NCI-H2081 treated with DMSO at 0.1 percent for 48 hours (cell line): ENCODE results near the gene SLC39A13.

Experiments
- DNase-seq: peaks from one replicate; lab custom pipeline; 2025; lab: John Stamatoyannopoulos, UW

The SLC39A13 gene

DNA sequence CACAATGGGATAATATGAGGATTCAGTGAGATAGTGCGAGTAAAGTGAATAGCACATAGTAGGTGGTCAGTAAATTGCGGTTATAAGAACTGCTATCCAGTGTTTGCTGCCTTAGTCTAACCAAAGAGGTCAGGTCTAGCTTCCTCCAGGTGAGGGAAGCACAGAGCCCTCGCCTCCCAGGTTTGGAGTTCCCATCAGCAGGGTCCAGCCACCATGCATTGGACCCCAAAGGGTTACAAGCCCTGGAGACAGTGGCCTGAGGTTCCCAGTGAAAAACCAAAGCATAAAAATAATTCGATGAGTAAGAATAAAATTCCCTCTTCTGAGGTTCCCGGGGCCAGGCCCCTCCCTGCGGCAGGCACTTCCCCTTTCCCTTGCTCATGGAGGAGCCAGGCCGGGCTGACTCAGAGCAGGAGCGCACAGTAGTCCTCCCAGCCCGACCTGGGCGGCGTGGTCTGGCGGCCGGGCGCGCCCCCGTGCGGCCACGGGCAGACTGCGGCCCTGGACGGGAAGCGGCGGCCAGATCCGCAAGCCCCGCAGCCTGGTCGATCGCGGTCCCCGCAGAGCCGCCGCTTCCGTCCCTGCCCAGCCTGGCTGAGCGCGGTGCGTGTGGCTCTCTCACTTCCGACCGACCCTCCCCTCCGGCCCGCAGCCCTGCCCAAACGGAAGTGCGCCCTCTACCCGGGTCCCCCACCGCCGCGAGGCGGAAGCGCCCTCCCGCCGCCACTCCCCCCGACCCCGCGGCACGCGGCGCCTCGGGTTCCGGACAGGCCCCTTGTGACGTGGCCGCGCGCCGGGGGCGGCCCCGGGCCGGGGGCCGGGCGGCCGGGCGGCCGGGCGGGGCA is at the start of gene SLC39A13:
Gene SLC39A13, plus strand, starts transcription at position 845 of the 845 bp plus-strand sequence. CDS start 1,505 bp downstream, outside the sequence.
- DNase-seq = peak; percentile 79

- DNase-seq = no peak
Measured at GRCh38 chr11:47358731-47359051, 49.7 kb upstream of the SLC39A13 start.

- no peak for DNase-seq
Measured at GRCh38 chr11:47359162-47359561, 49.2 kb upstream of the SLC39A13 start.

DNA sequence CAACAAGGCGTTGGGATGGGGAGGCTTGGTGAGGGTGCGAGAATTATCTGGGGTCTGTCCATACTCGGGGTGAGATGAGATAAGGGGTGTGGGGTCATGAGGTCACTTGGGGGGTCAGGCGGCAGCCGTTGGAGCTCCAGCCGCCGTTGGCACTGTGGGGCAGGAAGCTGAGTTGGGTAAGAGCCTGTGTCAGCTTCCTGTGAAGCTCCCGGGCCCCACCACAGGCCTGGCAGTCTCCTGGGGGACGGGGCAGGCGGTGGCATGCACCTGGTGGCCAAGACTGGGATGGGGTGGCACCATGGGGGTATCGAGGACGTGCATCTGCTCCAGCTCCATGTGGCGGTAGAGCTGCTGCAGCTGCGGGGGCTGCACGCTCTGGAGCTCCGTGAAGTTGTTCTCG is 48.8 kb upstream of the SLC39A13 start:
- DNase-seq = no peak

DNA sequence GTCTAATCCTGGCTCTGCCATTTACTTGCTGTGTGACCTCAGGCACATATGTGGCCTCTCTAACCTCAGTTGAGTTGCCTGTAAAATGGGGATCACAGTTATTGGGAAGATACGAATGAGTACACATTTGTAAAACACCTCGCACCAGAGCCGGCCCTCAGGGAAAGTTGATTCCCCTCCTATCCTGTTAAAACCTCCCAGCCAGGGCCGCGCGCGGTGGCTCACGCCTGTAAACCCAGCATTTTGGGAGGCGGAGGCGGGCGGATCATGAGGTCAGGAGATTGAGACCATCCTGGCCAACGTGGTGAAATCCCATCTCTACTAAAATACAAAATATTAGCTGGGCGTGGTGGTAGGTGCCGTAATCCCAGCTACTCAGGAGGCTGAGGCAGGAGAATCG is 48.0 kb upstream of the SLC39A13 start:
- no peak for DNase-seq

- no peak for DNase-seq
Measured at GRCh38 chr11:47361419-47361818, 47.0 kb upstream of the SLC39A13 start.

DNA sequence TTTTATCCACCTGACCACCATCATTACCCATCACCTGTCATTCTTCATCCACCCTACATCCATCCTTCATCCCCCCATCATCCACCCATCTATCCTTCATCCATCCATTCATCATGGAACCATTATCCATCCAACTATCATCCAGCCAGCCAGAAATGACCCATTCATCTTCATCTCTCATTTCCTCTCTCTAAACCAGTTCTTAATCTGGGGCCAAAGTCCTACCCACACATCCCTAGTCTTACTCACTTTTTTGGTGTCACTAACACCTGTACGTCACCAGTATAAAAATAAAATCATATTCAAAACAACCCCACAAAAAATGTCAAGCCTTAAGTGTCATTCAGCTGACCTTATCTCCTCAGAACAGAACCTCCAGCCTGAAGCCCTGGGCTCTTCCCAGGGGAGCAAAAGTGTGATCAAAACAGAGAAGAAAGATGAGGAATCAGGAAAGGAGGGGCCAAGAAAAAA is 42.3 kb upstream of the SLC39A13 start:
- no peak for DNase-seq

DNA sequence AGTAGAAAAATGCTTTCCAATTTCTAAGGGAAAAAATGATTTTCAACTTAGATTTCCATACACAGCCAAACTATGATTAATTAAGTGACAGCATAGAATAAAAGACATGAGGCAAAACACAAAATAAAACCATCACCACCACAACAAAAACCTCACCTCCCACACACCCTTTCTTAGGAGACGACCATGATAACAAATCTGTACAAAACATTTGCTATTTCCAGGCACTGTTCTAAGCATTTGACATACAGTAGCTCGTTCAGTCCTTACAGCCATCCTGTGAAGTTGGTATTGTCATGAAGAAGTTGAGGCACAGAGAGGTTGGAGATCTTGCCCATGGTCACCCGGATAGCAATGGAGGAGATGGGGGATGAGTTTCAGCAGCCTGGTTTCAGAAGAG is 38.7 kb upstream of the SLC39A13 start:
- DNase-seq = no peak

DNA sequence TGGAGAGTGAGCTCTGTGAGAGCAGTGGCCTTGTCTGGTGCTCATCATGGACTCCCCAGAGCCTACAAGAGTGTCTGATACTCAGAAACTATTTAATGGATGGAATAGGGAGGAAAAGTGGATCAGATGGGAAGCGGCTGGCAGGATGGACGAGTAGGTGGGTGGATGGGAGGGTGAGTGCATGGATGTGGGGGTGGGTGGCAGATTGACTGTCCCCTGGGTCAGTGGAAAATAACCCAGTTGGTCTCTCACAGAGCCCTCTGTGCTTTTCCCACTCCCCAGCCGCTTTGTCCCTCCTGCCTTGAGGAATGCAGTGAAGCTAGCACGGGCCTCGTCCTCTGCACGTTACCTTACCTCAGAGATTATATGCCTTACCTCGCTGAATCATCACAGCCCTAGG is 36.0 kb upstream of the SLC39A13 start:
- DNase-seq = no peak

DNA sequence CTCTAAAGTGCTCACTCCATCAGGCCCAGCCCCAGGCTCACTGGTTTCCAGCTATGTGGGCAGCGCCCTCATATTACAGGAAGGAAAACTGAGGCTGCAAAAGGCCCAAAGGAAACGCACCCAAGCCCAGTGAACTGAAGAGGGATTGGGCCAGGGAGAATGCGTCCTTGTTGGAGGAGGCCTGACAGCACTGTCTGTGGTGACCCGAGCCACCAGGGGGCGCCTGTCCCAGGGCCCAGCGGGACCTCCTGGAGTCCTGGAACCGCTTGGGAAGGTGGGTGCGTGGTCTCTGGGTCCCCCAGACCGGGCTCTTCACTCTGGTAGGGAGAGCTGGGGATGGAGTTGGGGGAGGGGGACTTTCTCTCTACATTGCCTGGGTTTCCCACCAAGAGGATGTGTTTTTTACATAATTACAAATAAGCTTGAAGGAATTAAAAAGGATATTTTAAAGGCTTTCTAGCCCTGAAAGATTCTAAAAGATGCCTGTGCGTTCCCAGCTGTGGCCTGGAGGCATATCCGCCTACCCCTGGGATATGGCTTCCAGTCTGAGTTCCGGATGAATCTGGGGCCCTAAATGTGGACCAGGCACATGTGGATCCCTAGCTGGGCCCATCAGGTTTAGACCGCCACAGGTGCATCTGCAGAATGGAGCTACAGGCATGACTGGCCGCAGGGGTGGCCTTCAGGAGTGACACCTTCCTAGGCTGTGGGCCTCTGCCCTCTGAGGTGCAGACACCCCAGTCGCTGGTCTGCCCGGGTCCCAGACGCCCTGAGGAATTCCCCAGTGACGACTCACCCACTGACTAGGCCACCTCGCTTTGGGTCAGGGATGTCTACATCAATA is 34.3 kb upstream of the SLC39A13 start:
- no peak for DNase-seq

- DNase-seq = no peak
Measured at GRCh38 chr11:47374720-47375019, 33.7 kb upstream of the SLC39A13 start.

DNA sequence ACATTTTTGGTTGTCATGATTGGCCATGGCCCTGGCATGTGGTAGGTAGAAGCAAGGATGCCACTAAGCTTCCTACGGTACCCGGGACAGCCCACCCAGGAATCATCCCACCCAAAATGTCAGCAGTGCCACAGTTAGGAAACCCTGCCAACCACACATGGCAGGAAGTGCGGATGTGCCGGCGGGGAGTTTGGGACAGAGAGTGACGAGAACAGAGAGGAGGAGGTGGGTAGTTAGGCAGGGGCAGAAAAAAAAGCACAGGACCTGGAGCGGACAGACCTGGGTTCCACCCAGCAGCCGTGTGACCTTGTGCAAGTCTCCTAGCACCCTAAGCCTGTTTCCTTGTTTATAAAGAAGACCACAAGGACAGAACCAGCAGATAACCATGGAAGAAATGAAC is 33.4 kb upstream of the SLC39A13 start:
- no peak for DNase-seq

DNA sequence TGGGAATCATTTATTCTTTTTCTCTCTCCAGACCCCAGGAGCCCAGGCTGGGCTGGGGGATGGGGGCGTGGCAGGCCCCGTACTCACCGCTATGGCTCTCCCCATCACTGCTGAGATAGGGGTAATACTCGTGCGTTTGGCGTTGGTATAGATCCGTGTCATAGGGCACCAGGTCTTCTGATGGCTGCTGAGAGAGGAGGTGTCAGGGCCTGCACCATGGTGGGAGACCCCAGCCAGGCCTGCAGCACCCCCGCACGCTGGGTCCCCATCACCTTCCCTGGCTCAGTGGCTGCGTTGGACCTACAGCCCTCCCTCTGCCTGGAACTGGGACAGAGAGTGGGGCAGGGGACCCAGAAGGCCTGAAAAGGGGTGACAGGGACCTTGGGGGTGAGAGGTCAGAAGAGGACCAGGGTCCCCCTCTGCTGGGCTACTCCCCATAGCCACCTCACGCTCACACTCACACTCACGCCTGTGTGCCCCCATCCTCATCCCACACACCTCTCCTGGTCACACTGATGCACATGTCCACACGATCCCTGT is 32.8 kb upstream of the SLC39A13 start:
- DNase-seq = no peak

DNA sequence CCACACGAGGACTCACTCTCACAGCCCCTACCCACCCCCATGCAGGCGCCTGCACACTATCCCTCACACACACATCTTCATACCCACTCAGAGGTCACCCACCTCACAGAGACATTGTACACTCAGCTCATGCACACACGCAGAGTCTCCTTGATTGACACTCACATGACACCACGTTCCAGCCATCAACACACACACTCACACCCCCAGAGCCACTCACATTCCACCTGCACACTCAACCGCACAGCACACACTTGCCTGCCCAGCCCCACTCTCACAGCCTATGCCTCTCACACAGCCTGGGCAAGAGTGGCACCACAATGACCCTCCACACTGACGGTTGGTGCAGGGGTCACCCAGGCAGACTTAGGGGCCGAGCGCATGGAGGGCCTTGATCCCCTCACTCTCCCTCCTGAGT is 32.3 kb upstream of the SLC39A13 start:
- DNase-seq = no peak

DNA sequence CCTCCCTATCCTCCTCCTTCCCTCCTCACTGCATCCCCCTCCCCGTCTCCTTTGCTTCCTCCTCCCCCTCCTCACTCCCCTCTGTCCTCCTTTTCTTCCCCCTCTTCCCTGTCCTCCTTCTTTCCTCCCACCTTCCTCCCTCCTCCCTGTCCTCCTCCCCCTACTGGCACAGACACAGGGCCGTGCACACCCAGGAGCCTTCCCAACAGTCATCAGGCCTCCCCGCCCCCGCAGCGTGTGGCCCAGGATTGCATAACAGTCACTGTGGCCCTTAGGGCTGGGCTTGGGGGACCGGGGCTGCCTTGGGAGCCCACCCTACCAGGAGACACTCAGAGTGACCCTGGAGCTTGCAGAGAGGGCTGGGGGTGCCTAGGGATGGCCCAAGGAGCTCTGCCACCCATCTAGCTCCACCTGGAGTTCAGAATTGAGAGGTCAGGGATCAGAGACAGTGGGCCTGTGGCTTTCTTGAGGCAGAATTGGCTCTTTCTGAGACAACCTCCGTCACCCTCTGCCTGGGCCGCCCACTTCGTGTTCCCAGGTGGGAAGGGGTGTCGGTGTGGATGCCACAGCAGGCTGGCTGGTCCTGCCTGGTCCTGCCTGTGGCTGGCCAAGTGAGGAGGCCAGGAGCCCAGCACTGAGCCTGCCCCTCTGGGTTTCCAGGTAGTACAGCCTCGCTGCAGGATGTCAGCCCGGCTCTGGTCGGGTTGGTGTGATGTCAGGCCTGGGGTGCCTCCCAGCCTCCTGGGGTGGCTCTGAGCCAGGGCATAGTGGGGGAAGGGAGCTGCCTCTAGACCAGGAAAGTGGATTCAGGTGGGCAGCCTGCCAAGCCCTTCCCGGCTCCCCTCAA is 31.6 kb upstream of the SLC39A13 start:
- no peak for DNase-seq

DNA sequence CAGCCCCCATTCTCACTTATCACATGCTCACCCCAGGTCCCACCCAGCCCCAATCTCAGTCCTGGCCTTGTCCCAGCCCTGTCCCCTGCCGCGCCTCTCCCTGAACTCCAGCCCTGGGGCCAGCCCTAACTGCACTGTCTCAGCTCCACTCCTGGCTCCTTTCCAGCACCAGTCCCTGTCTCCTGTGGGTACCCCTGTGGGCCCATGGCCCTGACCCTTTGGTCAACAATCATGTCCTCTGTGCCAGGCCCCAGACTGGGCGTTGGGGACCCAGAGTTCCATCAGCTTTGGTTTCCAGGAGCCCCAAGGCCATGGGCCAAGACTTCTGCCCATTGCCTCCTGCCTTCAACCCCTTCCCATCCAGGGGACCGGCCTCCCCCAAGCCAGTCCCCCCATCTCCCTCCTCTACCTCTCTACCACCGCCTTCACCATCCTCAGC is 30.8 kb upstream of the SLC39A13 start:
- no peak for DNase-seq

GRCh38 chr11:47378010-47378835 is 30.2 kb upstream of the SLC39A13 start, which contains the start of gene SPI1:
SPI1 (minus strand) TSS chr11:47378547; CDS start chr11:47378353, 194 bp downstream.
- DNase-seq = no peak

DNA sequence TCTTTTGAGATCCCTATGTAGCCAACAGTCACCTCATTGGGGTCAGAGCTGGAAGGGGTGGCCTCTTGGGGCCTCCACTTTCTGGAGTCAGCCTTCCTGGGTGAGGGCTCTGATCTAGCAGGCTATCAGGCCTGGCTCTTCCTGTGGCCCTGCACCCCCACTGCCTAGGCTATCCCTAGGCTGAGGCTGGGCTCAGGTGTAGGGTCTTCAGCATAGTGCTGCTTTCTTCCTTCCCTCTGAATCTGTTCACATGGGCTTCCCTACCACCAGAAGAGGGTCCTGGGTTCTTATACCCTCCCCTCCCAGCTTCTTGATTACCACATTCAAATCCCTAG is 29.6 kb upstream of the SLC39A13 start:
- DNase-seq = no peak

GRCh38 chr11:47379317-47379716 is 29.1 kb upstream of the SLC39A13 start:
- no peak for DNase-seq

DNA sequence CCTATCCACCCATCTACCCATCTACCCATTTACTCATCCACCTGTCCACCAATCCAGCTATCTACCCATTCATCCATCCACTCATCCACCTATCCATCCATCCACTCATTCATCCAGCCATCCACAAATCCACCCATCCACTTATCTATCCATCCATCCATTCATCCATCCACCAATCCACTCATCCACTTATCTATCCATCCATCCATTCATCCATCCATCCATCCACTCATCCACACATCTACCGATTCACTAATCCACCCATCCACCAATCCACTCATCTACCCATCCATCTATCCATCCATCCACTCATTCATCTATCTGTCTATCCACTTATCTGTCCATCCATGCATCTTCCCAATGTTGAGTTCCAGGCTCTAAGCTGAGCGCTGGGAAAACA is 28.3 kb upstream of the SLC39A13 start:
- DNase-seq = no peak

- DNase-seq = no peak
Measured at GRCh38 chr11:47383071-47383470, 25.3 kb upstream of the SLC39A13 start.
